Calu3 (cell line): ENCODE results near the gene CTIF. TPM values are rescaled to one million over a fixed set of nuclear protein-coding genes. Genes with fewer than 3 reads are reported as not detected.

Experiments
- BruUV-seq: library from RNA; stranded (reverse); fragments of 400-500 nt; replicated peaks from 2 replicates; lab custom pipeline; 2021; lab: Mats Ljungman, UMichigan
- CTCF ChIA-PET: fragments of 300-600 bp; sonication (Branson Sonifier 250); formaldehyde crosslinking; loops from one replicate; lab custom pipeline; 2022; ENCODE audit warnings: antibody characterized with exemption; lab: Charles Lee
- DNase-seq: peaks from one replicate; pipeline ENCODE4 v3.0.0; 2022
- H3K27ac Mint-ChIP-seq: one replicate; pipeline ENCODE4 v1.8.0; 2022; ENCODE audit warnings: mixed read lengths; ENCODE audit not compliant: unreplicated experiment
- H3K27me3 Mint-ChIP-seq: one replicate; pipeline ENCODE4 v1.8.0; 2022; ENCODE audit warnings: mixed read lengths; ENCODE audit not compliant: unreplicated experiment
- H3K36me3 Mint-ChIP-seq: one replicate; pipeline ENCODE4 v1.8.0; 2022; ENCODE audit warnings: mild to moderate bottlenecking, moderate library complexity, mixed read lengths; ENCODE audit not compliant: insufficient read depth, unreplicated experiment
- H3K4me1 Mint-ChIP-seq: one replicate; pipeline ENCODE4 v1.8.0; 2022; ENCODE audit warnings: mild to moderate bottlenecking, low read depth, mixed read lengths; ENCODE audit not compliant: unreplicated experiment
- H3K4me3 Mint-ChIP-seq: one replicate; pipeline ENCODE4 v1.8.0; 2022; ENCODE audit warnings: mild to moderate bottlenecking, low read depth, moderate library complexity, mixed read lengths; ENCODE audit not compliant: unreplicated experiment
- H3K9me3 Mint-ChIP-seq: one replicate; pipeline ENCODE4 v1.8.0; 2022; ENCODE audit warnings: low read depth, mixed read lengths; ENCODE audit not compliant: unreplicated experiment
- CTCF ChIP-seq: fragments of 200-600 bp; IDR thresholded peaks from one replicate; pipeline ENCODE4 v1.8.0; 2022; ENCODE audit warnings: antibody characterized with exemption; ENCODE audit not compliant: unreplicated experiment
- intact Hi-C: fragments of 100-400 bp; cut with micrococcal nuclease; formaldehyde crosslinking; loops from one replicate; pipeline ENCODE4 v1.10.0; 2022; ENCODE audit not compliant: unreplicated experiment
- total RNA-seq: library from RNA; stranded (reverse); gene quantifications from 2 replicates; pipeline ENCODE4 v1.2.3, GENCODE V29; 2022

CTIF gene
- total RNA-seq, 1 experiment from 2014 or later = 40.8 TPM

GRCh38 chr18:48702346-48703027, 163.7 kb downstream of the CTIF start:
- intact Hi-C loops = no loop called here
- no peak for DNase-seq
- Mint-ChIP-seq H3K36me3 (no peaks in the 10 kb centered on the region), H3K27ac (no peak overlapping the region), H3K9me3 (no peaks in the 10 kb centered on the region), H3K4me3 (no peak overlapping the region), H3K27me3 (no peaks in the 10 kb centered on the region), H3K4me1 (no peaks in the 10 kb centered on the region)
- BruUV-seq = no TSS peak
- CTCF ChIA-PET = no interaction called here
- no peak for TF ChIP-seq CTCF

- Mint-ChIP-seq H3K9me3 (no peaks in the 10 kb centered on the region), H3K36me3 (no peaks in the 10 kb centered on the region), H3K4me1 (no peaks in the 10 kb centered on the region), H3K27ac (no peak overlapping the region), H3K4me3 (no peak overlapping the region), H3K27me3 (no peaks in the 10 kb centered on the region)
- CTCF ChIA-PET = no interaction called here
- no peak for TF ChIP-seq CTCF
- BruUV-seq = no TSS peak
- no peak for DNase-seq
- intact Hi-C loops = no loop called here
Measured at GRCh38 chr18:48703028-48703386, 164.2 kb downstream of the CTIF start.

- no peak for TF ChIP-seq CTCF
- H3K4me3 Mint-ChIP-seq = no peak overlapping the region
- no peak for DNase-seq
- no peak overlapping the region for H3K27ac Mint-ChIP-seq
- no peaks in the 10 kb centered on the region for H3K36me3 Mint-ChIP-seq
- CTCF ChIA-PET = no interaction called here
- no peaks in the 10 kb centered on the region for H3K9me3 Mint-ChIP-seq
- H3K27me3 Mint-ChIP-seq = no peaks in the 10 kb centered on the region
- intact Hi-C loops = no loop called here
- no peaks in the 10 kb centered on the region for H3K4me1 Mint-ChIP-seq
- no TSS peak for BruUV-seq
Measured at GRCh38 chr18:48703418-48703817, 164.6 kb downstream of the CTIF start.

- Mint-ChIP-seq H3K4me3 (no peak overlapping the region), H3K27ac (no peak overlapping the region), H3K36me3 (no peaks in the 10 kb centered on the region), H3K4me1 (no peaks in the 10 kb centered on the region), H3K9me3 (no peaks in the 10 kb centered on the region), H3K27me3 (no peaks in the 10 kb centered on the region)
- no TSS peak for BruUV-seq
- CTCF ChIA-PET = no interaction called here
- DNase-seq = no peak
- intact Hi-C loops = no loop called here
- TF ChIP-seq CTCF = no peak
Measured at GRCh38 chr18:48705043-48705442, 166.2 kb downstream of the CTIF start.
